Glutamatergic neuron (in vitro differentiated cells): ENCODE measurements around the gene ZNF836. TPM values are rescaled to one million over a fixed set of nuclear protein-coding genes. Genes with fewer than 3 reads are reported as not detected.

Experiments used
- DNase-seq: peaks from one replicate; pipeline ENCODE4 v3.0.0; 2022
- H3K27ac Mint-ChIP-seq: one replicate; pipeline ENCODE4 v1.8.0; 2020; ENCODE audit warnings: mild to moderate bottlenecking, mixed read lengths, inconsistent platforms; ENCODE audit not compliant: unreplicated experiment
- H3K27me3 Mint-ChIP-seq: one replicate; pipeline ENCODE4 v1.8.0; 2020; ENCODE audit warnings: mild to moderate bottlenecking, moderate library complexity, mixed read lengths, inconsistent platforms; ENCODE audit not compliant: unreplicated experiment
- H3K36me3 Mint-ChIP-seq: one replicate; pipeline ENCODE4 v1.8.0; 2020; ENCODE audit warnings: mild to moderate bottlenecking, mixed read lengths, inconsistent platforms; ENCODE audit not compliant: unreplicated experiment
- H3K4me1 Mint-ChIP-seq: one replicate; pipeline ENCODE4 v1.8.0; 2020; ENCODE audit warnings: mild to moderate bottlenecking, low read depth, mixed read lengths, inconsistent platforms; ENCODE audit not compliant: unreplicated experiment
- H3K4me3 Mint-ChIP-seq: one replicate; pipeline ENCODE4 v1.8.0; 2020; ENCODE audit warnings: mild to moderate bottlenecking, mixed read lengths, inconsistent platforms; ENCODE audit not compliant: unreplicated experiment
- H3K9me3 Mint-ChIP-seq: one replicate; pipeline ENCODE4 v1.8.0; 2020; ENCODE audit warnings: mild to moderate bottlenecking, moderate library complexity, mixed read lengths, inconsistent platforms; ENCODE audit not compliant: unreplicated experiment
- total RNA-seq: library from RNA; stranded (reverse); fragmentation: NEBNext Ultra II Directional; extraction: Animal tissue kit (Norgen Biotek cat#: 25700); gene quantifications from one replicate; pipeline ENCODE4 v1.2.1, GENCODE V29; 2021; ENCODE audit not compliant: unreplicated experiment
- TF ChIP-seq, protein P1 (sequence below): fragments of 200-600 bp; sonication (generic); IDR thresholded peaks from one replicate; pipeline ENCODE4 v1.5.0; 2021; ENCODE audit not compliant: partially characterized antibody, unreplicated experiment

ZNF836 gene
- total RNA-seq, 1 donor from 2014 or later, result 29.7 TPM

- DNase-seq, result no peak
- Mint-ChIP-seq H3K9me3 (peaks cover 16% of the 10 kb centered on the region), H3K27me3 (peaks cover 12% of the 10 kb centered on the region), H3K4me3 (no peak overlapping the region), H3K4me1 (no peaks in the 10 kb centered on the region), H3K36me3 (peaks cover 24% of the 10 kb centered on the region), H3K27ac (no peak overlapping the region)
- TF ChIP-seq, protein P1, sequence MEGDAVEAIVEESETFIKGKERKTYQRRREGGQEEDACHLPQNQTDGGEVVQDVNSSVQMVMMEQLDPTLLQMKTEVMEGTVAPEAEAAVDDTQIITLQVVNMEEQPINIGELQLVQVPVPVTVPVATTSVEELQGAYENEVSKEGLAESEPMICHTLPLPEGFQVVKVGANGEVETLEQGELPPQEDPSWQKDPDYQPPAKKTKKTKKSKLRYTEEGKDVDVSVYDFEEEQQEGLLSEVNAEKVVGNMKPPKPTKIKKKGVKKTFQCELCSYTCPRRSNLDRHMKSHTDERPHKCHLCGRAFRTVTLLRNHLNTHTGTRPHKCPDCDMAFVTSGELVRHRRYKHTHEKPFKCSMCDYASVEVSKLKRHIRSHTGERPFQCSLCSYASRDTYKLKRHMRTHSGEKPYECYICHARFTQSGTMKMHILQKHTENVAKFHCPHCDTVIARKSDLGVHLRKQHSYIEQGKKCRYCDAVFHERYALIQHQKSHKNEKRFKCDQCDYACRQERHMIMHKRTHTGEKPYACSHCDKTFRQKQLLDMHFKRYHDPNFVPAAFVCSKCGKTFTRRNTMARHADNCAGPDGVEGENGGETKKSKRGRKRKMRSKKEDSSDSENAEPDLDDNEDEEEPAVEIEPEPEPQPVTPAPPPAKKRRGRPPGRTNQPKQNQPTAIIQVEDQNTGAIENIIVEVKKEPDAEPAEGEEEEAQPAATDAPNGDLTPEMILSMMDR, result no peak
These were observed 29.3 kb downstream of the ZNF836 start for GRCh38 chr19:52142001-52142595.

- Mint-ChIP-seq H3K9me3 (peaks cover 18% of the 10 kb centered on the region), H3K27ac (no peak overlapping the region), H3K4me1 (no peaks in the 10 kb centered on the region), H3K27me3 (peaks cover 12% of the 10 kb centered on the region), H3K4me3 (peak overlapping the region; percentile 20), H3K36me3 (peaks cover 30% of the 10 kb centered on the region)
- DNase-seq, result no peak
- TF ChIP-seq, protein P1, result no peak
These were observed 30.2 kb downstream of the ZNF836 start for GRCh38 chr19:52141203-52141602.

- Mint-ChIP-seq H3K36me3 (peaks cover 34% of the 10 kb centered on the region), H3K9me3 (peaks cover 24% of the 10 kb centered on the region), H3K4me3 (peak overlapping the region; percentile 97), H3K27ac (no peak overlapping the region), H3K27me3 (peaks cover 12% of the 10 kb centered on the region), H3K4me1 (no peaks in the 10 kb centered on the region)
- DNase-seq, result peak; percentile 99
- TF ChIP-seq, protein P1, result no peak
These were observed 31.2 kb downstream of the ZNF836 start for GRCh38 chr19:52140032-52140710.

- TF ChIP-seq, protein P1, result peak; percentile 73
- Mint-ChIP-seq H3K4me1 (no peaks in the 10 kb centered on the region), H3K36me3 (peaks cover 37% of the 10 kb centered on the region), H3K4me3 (peak within 1 kb of the TSS; percentile 97), H3K27me3 (peaks cover 15% of the 10 kb centered on the region), H3K9me3 (peaks cover 29% of the 10 kb centered on the region), H3K27ac (peak within 1 kb of the TSS; percentile 98)
- DNase-seq, result peak; percentile 96
These were observed 32.0 kb downstream of the ZNF836 start, which contains the start of gene ZNF616 for GRCh38 chr19:52139252-52140031. ZNF616 (minus strand) TSS chr19:52139938; CDS start chr19:52130512, 9,426 bp downstream.
